NCI-H1092 (cell line): Measurements from ENCODE around the gene ARCN1.
"Not testable (repeated sequence)": the region's sequence is repeated elsewhere in the genome, so short reads cannot be mapped to it uniquely, and the experiment has no call there.

ENCODE experiments used
- DNase-seq: peaks from one replicate; lab custom pipeline; 2025; lab: John Stamatoyannopoulos, UW

The ARCN1 gene

GRCh38 chr11:118544647-118545010, 27.6 kb upstream of the ARCN1 start:
- DNase-seq = no peak

GRCh38 chr11:118545533-118545932, 26.7 kb upstream of the ARCN1 start:
- DNase-seq = no peak

- no peak for DNase-seq
Observed at GRCh38 chr11:118547132-118547531, 25.1 kb upstream of the ARCN1 start.

- DNase-seq = no peak
Observed at GRCh38 chr11:118552341-118552740, 19.9 kb upstream of the ARCN1 start.

GRCh38 chr11:118560806-118561205, 11.4 kb upstream of the ARCN1 start:
- no peak for DNase-seq

- no peak for DNase-seq
Observed at GRCh38 chr11:118565051-118565450, 7.2 kb upstream of the ARCN1 start.

GRCh38 chr11:118569670-118570069, 2.5 kb upstream of the ARCN1 start:
- DNase-seq = no peak

- DNase-seq = no peak
Observed at GRCh38 chr11:118570787-118571186, 1.4 kb upstream of the ARCN1 start.

- not testable (repeated sequence) for DNase-seq
Observed at GRCh38 chr11:118571701-118572060, 528 bp upstream of the ARCN1 start.

- no peak for DNase-seq
Observed at GRCh38 chr11:118572981-118573550, 857 bp downstream of the ARCN1 start.

- no peak for DNase-seq
Observed at GRCh38 chr11:118574636-118575035, 2.4 kb downstream of the ARCN1 start.

GRCh38 chr11:118577995-118578394, 5.8 kb downstream of the ARCN1 start:
- DNase-seq = not testable (repeated sequence)

GRCh38 chr11:118581057-118581456, 8.8 kb downstream of the ARCN1 start:
- DNase-seq = no peak

- no peak for DNase-seq
Observed at GRCh38 chr11:118587952-118588351, 15.7 kb downstream of the ARCN1 start.

GRCh38 chr11:118592616-118593367, 20.6 kb downstream of the ARCN1 start:
- DNase-seq = no peak

GRCh38 chr11:118594984-118595383, 22.8 kb downstream of the ARCN1 start:
- not testable (repeated sequence) for DNase-seq

GRCh38 chr11:118596224-118597146, 24.3 kb downstream of the ARCN1 start:
- DNase-seq = no peak

GRCh38 chr11:118597556-118597955, 25.3 kb downstream of the ARCN1 start:
- no peak for DNase-seq

- no peak for DNase-seq
Observed at GRCh38 chr11:118602331-118602730, 30.1 kb downstream of the ARCN1 start.

GRCh38 chr11:118603709-118604108, 31.5 kb downstream of the ARCN1 start:
- not testable (repeated sequence) for DNase-seq

GRCh38 chr11:118604566-118604965, 32.4 kb downstream of the ARCN1 start:
- DNase-seq = no peak

- DNase-seq = no peak
Observed at GRCh38 chr11:118605116-118605867, 33.1 kb downstream of the ARCN1 start.
